Ishikawa (cell line): ENCODE data around the gene NTRK3.

Source experiments
- EGR1 ChIP-seq: IDR thresholded peaks from 2 replicates; pipeline ENCODE4 v1.6.1; 2012
- RAD21 ChIP-seq: IDR thresholded peaks from 2 replicates; pipeline ENCODE4 v1.6.1; 2012; ENCODE audit warnings: low read depth
- TAF1 ChIP-seq: IDR thresholded peaks from 2 replicates; pipeline ENCODE4 v1.6.1; 2012; ENCODE audit warnings: low read depth, mild to moderate bottlenecking
- TF ChIP-seq, protein P1 (sequence below): IDR thresholded peaks from 2 replicates; pipeline ENCODE4 v1.6.1; 2012; ENCODE audit warnings: low read depth, mild to moderate bottlenecking

DNA sequence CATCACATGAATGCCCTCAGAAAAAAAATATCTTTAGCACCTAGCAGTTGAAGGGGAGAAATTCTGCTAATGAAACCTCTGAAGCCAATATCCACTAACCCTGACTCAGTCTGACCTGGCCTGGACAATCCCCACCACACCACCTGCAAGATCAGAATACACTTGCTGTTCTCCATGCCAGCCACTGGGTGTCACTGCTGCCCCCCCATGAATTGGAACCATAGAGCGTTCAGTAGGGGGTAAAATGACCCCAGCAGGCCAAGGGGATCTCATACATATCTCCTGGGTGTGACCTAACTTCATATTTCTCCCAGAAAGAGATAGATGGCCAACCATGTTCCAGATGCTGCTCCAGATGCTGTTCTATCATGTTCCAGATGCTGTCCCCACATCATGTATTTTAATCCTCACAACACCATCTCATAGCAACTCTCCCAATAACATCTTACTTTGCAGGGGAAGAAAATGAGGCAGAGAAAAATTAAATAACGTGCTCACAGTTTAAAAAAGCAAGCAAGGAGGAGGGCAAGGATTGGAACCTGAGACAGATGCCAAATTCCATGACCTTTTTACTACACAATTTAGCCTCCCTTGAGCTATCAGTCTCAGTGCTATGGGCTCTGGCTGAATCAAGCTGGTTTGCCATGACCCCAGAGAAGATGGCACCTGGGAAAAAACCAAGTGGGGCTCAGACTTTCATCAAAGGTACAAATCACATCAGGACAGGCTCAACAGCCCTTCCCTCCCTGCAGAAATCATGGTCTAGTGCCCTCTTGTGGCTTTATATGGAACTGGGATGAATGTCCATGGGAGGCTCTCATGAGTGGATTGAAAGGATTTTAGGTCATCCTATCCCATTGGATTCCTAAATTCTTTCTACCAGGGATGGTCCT is 12.4 kb downstream of the NTRK3 start:
- TF ChIP-seq EGR1 (no peak), RAD21 (peak; percentile 29), TAF1 (no peak)
- TF ChIP-seq, protein P1, sequence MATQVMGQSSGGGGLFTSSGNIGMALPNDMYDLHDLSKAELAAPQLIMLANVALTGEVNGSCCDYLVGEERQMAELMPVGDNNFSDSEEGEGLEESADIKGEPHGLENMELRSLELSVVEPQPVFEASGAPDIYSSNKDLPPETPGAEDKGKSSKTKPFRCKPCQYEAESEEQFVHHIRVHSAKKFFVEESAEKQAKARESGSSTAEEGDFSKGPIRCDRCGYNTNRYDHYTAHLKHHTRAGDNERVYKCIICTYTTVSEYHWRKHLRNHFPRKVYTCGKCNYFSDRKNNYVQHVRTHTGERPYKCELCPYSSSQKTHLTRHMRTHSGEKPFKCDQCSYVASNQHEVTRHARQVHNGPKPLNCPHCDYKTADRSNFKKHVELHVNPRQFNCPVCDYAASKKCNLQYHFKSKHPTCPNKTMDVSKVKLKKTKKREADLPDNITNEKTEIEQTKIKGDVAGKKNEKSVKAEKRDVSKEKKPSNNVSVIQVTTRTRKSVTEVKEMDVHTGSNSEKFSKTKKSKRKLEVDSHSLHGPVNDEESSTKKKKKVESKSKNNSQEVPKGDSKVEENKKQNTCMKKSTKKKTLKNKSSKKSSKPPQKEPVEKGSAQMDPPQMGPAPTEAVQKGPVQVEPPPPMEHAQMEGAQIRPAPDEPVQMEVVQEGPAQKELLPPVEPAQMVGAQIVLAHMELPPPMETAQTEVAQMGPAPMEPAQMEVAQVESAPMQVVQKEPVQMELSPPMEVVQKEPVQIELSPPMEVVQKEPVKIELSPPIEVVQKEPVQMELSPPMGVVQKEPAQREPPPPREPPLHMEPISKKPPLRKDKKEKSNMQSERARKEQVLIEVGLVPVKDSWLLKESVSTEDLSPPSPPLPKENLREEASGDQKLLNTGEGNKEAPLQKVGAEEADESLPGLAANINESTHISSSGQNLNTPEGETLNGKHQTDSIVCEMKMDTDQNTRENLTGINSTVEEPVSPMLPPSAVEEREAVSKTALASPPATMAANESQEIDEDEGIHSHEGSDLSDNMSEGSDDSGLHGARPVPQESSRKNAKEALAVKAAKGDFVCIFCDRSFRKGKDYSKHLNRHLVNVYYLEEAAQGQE, result no peak
